ENCODE results near the gene GUCA2A.
"Not testable (repeated sequence)": the region's sequence is repeated elsewhere in the genome, so short reads cannot be mapped to it uniquely, and the experiment has no call there.

The GUCA2A gene, protein sequence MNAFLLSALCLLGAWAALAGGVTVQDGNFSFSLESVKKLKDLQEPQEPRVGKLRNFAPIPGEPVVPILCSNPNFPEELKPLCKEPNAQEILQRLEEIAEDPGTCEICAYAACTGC

DNA sequence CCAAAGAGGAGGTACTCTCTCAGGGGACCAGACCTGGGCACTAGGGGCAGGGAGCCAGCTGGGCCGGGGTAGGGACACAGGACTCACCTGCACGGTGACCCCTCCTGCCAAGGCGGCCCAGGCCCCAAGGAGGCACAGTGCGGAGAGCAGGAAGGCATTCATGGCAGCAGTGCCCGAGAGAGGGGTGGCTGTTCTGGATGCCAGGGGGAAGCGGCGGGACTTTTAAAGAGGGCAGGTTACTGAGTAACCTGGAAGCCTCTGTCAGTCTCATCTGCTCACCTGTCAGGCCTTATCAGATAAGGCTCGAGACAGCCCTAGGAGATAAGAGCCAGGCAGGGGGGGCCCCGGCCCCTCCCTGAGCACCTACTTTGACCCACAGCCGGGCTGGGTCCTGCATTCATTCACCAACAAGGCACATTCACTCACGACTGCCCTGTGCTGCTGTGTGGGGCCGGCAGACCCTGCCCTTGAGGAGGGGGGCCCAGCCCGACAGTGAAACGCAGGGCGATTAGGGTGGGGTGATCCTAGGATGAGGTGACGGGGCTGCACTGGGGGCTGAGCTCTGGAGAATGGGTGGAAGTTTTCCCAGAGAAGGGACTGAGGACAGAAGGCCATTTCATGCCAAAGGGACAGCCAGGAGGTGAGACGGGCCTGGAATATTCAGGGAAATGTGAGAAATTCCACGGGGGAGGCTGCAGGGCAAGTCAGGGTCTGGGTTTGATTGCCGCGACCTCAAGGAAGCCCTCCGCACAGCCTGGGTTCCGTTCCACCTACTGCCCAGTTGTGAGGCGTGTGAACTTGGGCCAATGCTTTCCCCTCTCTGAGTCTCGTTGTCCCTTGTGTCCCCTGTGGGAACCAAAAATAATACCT is at the start of gene GUCA2A:
GUCA2A (minus strand) TSS at position 195 of the 870 bp plus-strand sequence; CDS start at position 162, 33 bp downstream.
- TF ChIP-seq, protein P1, sequence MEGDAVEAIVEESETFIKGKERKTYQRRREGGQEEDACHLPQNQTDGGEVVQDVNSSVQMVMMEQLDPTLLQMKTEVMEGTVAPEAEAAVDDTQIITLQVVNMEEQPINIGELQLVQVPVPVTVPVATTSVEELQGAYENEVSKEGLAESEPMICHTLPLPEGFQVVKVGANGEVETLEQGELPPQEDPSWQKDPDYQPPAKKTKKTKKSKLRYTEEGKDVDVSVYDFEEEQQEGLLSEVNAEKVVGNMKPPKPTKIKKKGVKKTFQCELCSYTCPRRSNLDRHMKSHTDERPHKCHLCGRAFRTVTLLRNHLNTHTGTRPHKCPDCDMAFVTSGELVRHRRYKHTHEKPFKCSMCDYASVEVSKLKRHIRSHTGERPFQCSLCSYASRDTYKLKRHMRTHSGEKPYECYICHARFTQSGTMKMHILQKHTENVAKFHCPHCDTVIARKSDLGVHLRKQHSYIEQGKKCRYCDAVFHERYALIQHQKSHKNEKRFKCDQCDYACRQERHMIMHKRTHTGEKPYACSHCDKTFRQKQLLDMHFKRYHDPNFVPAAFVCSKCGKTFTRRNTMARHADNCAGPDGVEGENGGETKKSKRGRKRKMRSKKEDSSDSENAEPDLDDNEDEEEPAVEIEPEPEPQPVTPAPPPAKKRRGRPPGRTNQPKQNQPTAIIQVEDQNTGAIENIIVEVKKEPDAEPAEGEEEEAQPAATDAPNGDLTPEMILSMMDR (conservative IDR thresholded peaks at IDR 0.05; ENCODE audit: low read depth, low read length) = no peak
- no peak within 1 kb of the TSS for H3K4me3 ChIP-seq (ENCODE audit: low read depth, low read length)

DNA sequence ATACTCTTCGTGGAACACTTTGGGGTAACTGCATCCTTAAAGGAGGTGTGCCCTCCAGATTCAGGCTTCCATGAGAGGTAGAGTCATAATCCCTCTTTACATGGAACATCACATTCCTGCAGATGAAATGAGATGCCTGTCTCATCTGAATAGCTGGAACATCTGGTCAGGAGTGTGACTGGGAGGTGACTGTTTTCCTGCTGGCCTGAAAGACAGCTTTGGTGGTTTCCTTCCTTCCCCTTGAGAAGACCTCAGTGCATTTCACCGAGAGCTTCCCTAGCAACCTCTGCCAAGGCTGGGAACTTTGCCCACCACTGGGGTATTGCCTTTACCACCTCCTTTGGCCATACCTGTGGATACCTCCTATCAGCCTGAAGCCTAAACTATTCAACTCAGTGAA is 46.7 kb upstream of the GUCA2A start:
- H3K4me3 ChIP-seq (ENCODE audit: low read depth, low read length) = no peak overlapping the region
- no peak for DNase-seq (ENCODE audit: low read depth)
- TF ChIP-seq, protein P1 (conservative IDR thresholded peaks at IDR 0.05; ENCODE audit: low read depth, low read length) = no peak

More for the DNA sequence above, at the start of gene GUCA2A:
- DNase-seq (ENCODE audit: low read depth) = no peak

DNA sequence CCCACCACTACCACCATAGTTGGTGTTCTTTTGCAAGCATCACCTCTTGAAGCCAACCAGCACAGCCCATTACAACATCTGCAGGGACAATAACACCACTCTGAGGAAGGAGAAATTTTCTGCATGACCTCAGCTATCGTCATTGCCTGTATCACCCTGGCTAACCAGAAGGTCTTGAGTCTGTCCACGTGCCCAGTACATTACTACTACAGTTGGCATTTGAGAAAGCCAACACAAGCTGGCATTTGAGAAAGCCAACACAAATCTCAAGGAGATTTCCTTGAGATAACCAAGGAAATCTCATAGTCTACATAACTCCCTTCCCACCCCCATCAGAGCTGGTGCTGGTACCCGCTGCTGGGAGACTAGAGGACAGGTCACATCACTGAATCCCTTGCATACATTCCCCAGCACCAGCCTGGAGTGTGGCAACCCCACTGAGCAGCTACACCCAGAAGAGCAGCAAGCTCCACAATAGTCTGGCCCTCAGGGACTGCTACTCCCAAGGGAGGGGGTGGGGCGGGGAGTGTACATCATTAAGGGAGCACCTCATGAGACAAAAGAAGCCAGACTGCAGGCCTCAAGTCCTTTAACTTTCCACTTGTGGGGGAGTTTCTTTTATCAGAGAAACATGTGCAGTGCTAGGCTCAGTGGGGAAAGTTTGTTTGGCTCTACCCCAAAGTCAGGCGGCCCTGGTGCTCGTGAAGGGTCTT is 46.0 kb upstream of the GUCA2A start:
- TF ChIP-seq, protein P1 (conservative IDR thresholded peaks at IDR 0.05; ENCODE audit: low read depth, low read length) = no peak
- DNase-seq (ENCODE audit: low read depth) = no peak
- no peak overlapping the region for H3K4me3 ChIP-seq (ENCODE audit: low read depth, low read length)

DNA sequence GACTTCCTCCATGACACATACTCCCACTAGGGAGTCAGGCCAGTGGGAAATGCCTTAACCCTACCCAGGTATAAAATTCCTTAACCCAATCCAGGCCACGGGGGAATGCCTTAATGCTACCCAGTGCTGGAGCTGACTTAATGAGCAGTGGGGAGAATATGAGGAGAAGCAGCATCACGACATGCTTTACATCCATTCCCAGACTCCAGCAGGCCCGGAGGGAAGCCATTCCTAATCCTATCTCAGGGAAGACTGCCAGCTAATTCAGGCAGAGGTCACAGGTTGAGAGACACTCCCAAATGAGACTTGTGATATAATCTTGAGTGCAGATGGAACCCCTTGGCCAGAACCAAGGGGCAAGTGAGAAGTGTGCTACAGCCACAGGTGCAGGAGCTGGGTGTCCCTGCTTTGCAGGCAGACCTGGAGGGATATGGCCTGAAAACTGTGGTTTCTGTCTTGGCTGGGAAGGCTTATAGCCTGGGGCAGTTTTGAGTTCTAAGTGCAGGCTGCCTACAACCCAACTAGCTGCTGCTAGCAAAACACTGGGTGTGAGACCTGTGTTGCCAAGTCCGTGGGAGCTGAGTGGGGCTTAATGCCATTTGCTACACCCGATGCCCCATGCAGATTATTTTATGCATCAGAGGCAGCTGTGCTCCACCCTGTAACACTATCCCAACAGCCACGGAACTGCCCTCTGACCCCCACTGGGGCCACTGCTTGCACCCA is 45.1 kb upstream of the GUCA2A start:
- no peak overlapping the region for H3K4me3 ChIP-seq (ENCODE audit: low read depth, low read length)
- TF ChIP-seq, protein P1 (conservative IDR thresholded peaks at IDR 0.05; ENCODE audit: low read depth, low read length) = no peak
- DNase-seq (ENCODE audit: low read depth) = no peak

DNA sequence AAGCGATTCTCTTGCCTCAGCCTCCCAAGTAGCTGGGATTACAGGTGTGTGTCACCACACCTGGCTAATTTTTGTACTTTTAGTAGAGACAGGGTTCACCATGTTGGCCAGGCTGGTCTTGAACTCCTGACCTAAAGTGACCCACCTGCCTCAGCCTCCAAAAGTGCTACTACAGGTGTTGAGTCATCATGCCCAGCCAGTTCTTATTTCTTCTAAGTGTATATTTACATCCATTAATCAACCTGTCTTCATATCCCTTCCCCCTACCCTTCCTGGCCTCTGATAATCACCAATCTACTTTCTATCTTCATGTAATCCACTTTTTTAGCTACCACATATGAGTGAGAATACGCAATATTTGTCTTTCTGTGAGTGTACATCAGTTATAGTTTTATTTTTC is 42.4 kb upstream of the GUCA2A start:
- DNase-seq (ENCODE audit: low read depth) = not testable (repeated sequence)

DNA sequence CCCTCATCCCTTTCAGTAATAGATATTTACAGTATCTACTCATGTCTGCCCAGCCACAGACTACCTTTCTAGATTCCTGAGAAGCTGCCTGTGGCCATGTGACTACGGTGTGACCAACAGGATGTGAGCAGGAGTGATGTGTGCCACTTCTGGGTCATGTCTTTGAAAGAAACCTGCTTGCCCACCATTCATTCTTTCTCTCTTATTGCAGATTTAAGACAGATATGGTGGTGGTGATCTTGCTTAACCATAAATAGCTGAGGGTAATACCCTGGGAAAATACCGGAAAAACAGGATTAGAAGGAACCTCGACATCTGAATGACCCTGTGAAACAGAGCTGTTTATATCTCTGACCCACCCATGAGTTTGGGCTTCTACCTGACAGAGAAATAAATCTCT is 41.6 kb upstream of the GUCA2A start:
- no peak overlapping the region for H3K4me3 ChIP-seq (ENCODE audit: low read depth, low read length)
- TF ChIP-seq, protein P1 (conservative IDR thresholded peaks at IDR 0.05; ENCODE audit: low read depth, low read length) = no peak
- no peak for DNase-seq (ENCODE audit: low read depth)

More for the DNA sequence above, 42.4 kb upstream of the GUCA2A start:
- H3K4me3 ChIP-seq (ENCODE audit: low read depth, low read length) = not testable (repeated sequence)

DNA sequence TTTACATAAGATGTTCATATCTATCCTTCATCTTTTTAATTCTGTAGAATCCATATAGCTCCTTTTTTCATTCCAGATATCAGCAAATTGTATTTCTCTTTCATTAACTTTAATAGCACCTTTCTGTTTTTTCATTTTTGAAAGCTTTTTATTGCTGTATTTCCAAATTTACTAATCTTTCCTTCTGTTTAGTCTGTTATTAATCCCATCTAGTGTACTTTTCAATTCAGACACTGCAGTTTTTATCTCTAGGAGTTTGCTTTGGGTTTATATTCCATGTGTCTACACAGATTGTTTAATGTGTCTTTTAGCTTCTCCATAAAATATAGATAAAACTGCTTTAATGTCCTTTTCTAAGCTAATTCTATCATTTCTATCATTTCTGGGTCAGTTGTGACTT is 37.4 kb upstream of the GUCA2A start:
- DNase-seq (ENCODE audit: low read depth) = no peak
- TF ChIP-seq, protein P1 (conservative IDR thresholded peaks at IDR 0.05; ENCODE audit: low read depth, low read length) = no peak
- H3K4me3 ChIP-seq (ENCODE audit: low read depth, low read length) = no peak overlapping the region
